Measurements from ENCODE around the gene CNTROB. TPM values are rescaled to one million over a fixed set of nuclear protein-coding genes. Genes with fewer than 3 reads are reported as not detected.

Gene CNTROB
- total and polyA plus RNA-seq, 2 donors (not counting 1 experiment from before 2014, with no cell fraction given): 23.1 to 34.8 TPM

DNA sequence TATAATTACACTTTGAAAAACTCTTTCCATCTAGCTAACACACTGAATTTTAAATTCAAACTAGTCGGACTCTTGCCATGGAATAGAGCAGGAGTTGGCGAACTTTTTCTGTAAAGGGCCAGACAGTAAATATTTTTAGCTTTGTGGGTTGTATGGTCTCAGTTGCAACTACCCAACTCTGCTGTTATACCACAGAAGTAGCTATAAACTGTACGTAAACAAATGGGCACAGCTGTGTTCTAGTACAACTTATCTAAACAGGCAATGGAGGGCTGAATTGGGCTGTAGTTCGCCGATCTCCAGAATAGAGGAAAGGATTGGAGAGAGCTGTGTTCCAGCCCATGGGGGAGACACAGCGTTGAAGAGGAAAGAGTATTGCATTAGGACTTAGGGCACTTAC lies 8.7 kb downstream of the CNTROB start:
- no peak overlapping the region for H3K4me3 Mint-ChIP-seq
- no peaks in the 10 kb centered on the region for H3K9me3 Mint-ChIP-seq (ENCODE audit: insufficient read depth)
- no peak for DNase-seq
- H3K4me2 ChIP-seq (replicated peaks; ENCODE audit: low read depth, low read length, poor library complexity, severe bottlenecking): no peak overlapping the region
- ChIA-PET CTCF (interaction anchor here (1.5 to 2.2 kb wide), 2 partner anchors 49 to 78 kb away, joined by 4 to 12 read pairs; no protein-coding TSS in a partner anchor), POLR2A (no interaction called here)
- H3K27me3 Mint-ChIP-seq: no peaks in the 10 kb centered on the region
- intact Hi-C loops (cut with micrococcal nuclease): no loop called here
- H2AFZ ChIP-seq (ENCODE audit: insufficient read depth, low read depth, low read length, poor library complexity, severe bottlenecking): no peak overlapping the region
- H3K4me1 ChIP-seq (ENCODE audit: control insufficient read depth in 2 of 2, insufficient read depth in 2 of 2, low read length in 2 of 2): peaks cover 0 to 9% of the 10 kb centered on the region in 2 donors
- no peaks in the 10 kb centered on the region for H3K27me3 ChIP-seq (replicated peaks in 1 of 4; ENCODE audit: control extremely low read depth in 1 of 4, control insufficient read depth in 3 of 4, insufficient read depth in 4 of 4, low read length in 3 of 4)
- no peak overlapping the region for H3K4me3 ChIP-seq (ENCODE audit: control extremely low read depth in 1 of 5, extremely low read depth in 1 of 5, insufficient read depth in 1 of 5, low read depth in 2 of 5, low read length in 4 of 5)
- H3K4me1 Mint-ChIP-seq: no peaks in the 10 kb centered on the region
- no peaks in the 10 kb centered on the region for H4K20me1 ChIP-seq (ENCODE audit: control insufficient read depth, insufficient read depth, low read length, poor library complexity, severe bottlenecking)
- no peaks in the 10 kb centered on the region for H3K9me3 ChIP-seq (ENCODE audit: control extremely low read depth in 1 of 3, control insufficient read depth in 2 of 3, insufficient read depth in 1 of 3, low read length in 2 of 3)
- no peak overlapping the region for H3K27ac ChIP-seq (ENCODE audit: low read length in 2 of 2)
- no peak for ATAC-seq (ENCODE audit: low read depth)
- TF ChIP-seq, protein P1, sequence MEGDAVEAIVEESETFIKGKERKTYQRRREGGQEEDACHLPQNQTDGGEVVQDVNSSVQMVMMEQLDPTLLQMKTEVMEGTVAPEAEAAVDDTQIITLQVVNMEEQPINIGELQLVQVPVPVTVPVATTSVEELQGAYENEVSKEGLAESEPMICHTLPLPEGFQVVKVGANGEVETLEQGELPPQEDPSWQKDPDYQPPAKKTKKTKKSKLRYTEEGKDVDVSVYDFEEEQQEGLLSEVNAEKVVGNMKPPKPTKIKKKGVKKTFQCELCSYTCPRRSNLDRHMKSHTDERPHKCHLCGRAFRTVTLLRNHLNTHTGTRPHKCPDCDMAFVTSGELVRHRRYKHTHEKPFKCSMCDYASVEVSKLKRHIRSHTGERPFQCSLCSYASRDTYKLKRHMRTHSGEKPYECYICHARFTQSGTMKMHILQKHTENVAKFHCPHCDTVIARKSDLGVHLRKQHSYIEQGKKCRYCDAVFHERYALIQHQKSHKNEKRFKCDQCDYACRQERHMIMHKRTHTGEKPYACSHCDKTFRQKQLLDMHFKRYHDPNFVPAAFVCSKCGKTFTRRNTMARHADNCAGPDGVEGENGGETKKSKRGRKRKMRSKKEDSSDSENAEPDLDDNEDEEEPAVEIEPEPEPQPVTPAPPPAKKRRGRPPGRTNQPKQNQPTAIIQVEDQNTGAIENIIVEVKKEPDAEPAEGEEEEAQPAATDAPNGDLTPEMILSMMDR (IDR thresholded peaks at IDR 0.05): no peak
- no peak for TF ChIP-seq EZH2 (IDR thresholded peaks at IDR 0.05; ENCODE audit: borderline replicate concordance, insufficient read depth, low read depth, low read length, poor library complexity, severe bottlenecking)
- H3K36me3 ChIP-seq (replicated peaks in 1 of 2; ENCODE audit: control extremely low read depth in 1 of 2, control insufficient read depth in 1 of 2, extremely low read depth in 1 of 2, insufficient read depth in 2 of 2, low read length in 1 of 2): peaks cover 11 to 51% of the 10 kb centered on the region in 2 experiments
- 100% methylated on average over 3 of the region's 6 CpGs for WGBS (ENCODE audit: insufficient coverage)
- H3K27ac Mint-ChIP-seq: no peak overlapping the region
- no peak overlapping the region for H3K9ac ChIP-seq (ENCODE audit: low read length)
- no peaks in the 10 kb centered on the region for H3K79me2 ChIP-seq (ENCODE audit: control insufficient read depth, insufficient read depth, low read length)

DNA sequence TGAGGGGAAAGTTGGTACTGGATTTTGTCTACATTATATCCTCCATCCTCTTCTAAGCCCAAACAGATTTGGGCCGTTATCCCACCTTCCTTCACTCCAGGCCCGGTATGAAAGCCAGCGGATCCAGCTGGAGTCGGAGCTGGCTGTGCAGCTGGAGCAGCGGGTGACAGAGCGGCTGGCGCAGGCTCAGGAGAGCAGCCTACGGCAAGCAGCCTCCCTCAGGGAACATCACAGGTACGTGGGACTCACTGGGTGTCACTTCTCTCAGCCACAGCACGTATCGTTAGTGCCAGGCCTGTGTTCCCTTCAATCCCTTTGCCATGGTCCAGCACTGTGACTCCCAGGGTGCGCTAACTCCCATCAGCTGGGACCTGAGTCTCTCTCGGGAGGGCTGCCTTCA lies 11.3 kb downstream of the CNTROB start:
- Histone ChIP-seq H2AFZ (ENCODE audit: insufficient read depth, low read depth, low read length, poor library complexity, severe bottlenecking) (no peak overlapping the region), H3K27me3 (replicated peaks in 1 of 4; ENCODE audit: control extremely low read depth in 1 of 4, control insufficient read depth in 3 of 4, insufficient read depth in 4 of 4, low read length in 3 of 4) (no peaks in the 10 kb centered on the region), H3K9me3 (ENCODE audit: control extremely low read depth in 1 of 3, control insufficient read depth in 2 of 3, insufficient read depth in 1 of 3, low read length in 2 of 3) (no peaks in the 10 kb centered on the region), H4K20me1 (ENCODE audit: control insufficient read depth, insufficient read depth, low read length, poor library complexity, severe bottlenecking) (no peaks in the 10 kb centered on the region), H3K4me3 (ENCODE audit: control extremely low read depth in 1 of 5, extremely low read depth in 1 of 5, insufficient read depth in 1 of 5, low read depth in 2 of 5, low read length in 4 of 5) (no peak overlapping the region), H3K4me2 (replicated peaks; ENCODE audit: low read depth, low read length, poor library complexity, severe bottlenecking) (no peak overlapping the region), H3K4me1 (ENCODE audit: control insufficient read depth in 2 of 2, insufficient read depth in 2 of 2, low read length in 2 of 2) (peaks cover 0 to 11% of the 10 kb centered on the region in 2 donors), H3K27ac (ENCODE audit: low read length in 2 of 2) (no peak overlapping the region), H3K36me3 (replicated peaks in 1 of 2; ENCODE audit: control extremely low read depth in 1 of 2, control insufficient read depth in 1 of 2, extremely low read depth in 1 of 2, insufficient read depth in 2 of 2, low read length in 1 of 2) (peaks cover 17 to 59% of the 10 kb centered on the region in 2 experiments), H3K9ac (ENCODE audit: low read length) (no peak overlapping the region), H3K79me2 (ENCODE audit: control insufficient read depth, insufficient read depth, low read length) (no peaks in the 10 kb centered on the region)
- WGBS (ENCODE audit: insufficient coverage): 91% methylated on average over 13 of the region's 13 CpGs
- intact Hi-C loops (cut with micrococcal nuclease): no loop called here
- ChIA-PET POLR2A (no interaction called here), CTCF (interaction anchor here (1.0 to 2.1 kb wide), 2 partner anchors 30 to 47 kb away, joined by 3 to 8 read pairs; no protein-coding TSS in a partner anchor)
- H3K9me3 Mint-ChIP-seq (ENCODE audit: insufficient read depth): no peaks in the 10 kb centered on the region
- no peaks in the 10 kb centered on the region for H3K27me3 Mint-ChIP-seq
- no peak overlapping the region for H3K27ac Mint-ChIP-seq
- DNase-seq (no peak), ATAC-seq (ENCODE audit: low read depth) (no peak)
- no peaks in the 10 kb centered on the region for H3K4me1 Mint-ChIP-seq
- TF ChIP-seq EZH2 (IDR thresholded peaks at IDR 0.05; ENCODE audit: borderline replicate concordance, insufficient read depth, low read depth, low read length, poor library complexity, severe bottlenecking): no peak
- H3K4me3 Mint-ChIP-seq: no peak overlapping the region
